Activated CD4-positive, alpha-beta T cell treated with anti-CD3 and anti-CD28 coated beads, Interleukin-2, amount 50 U/mL, for 1 hour (primary cell): Measurements from ENCODE around the gene SLCO3A1.
"Not testable (repeated sequence)": the region's sequence is repeated elsewhere in the genome, so short reads cannot be mapped to it uniquely, and the experiment has no call there.

ENCODE experiments used
- DNase-seq: peaks from one replicate; pipeline ENCODE4 v3.0.0-alpha.2; 2020

Gene SLCO3A1

DNA sequence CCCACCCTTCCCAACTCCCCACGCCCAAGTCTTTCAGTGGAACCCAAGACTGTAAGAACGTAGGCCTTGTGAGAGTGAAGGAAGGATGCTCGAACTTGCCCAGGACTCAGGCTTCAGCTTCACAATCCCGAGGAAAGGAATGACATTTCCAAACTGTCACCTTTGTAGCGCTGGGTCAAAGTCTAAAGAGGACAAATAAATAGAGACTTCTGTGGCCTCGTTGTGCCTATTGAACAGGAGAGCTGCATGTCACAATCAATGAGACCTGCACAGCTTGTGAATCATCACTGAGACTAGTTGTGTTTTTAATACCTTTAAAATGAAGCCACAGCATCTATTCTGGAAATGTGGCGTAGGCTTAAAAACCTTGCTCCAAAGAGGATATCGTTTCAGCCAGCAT, 317.4 kb downstream of the SLCO3A1 start:
- no peak for DNase-seq

DNA sequence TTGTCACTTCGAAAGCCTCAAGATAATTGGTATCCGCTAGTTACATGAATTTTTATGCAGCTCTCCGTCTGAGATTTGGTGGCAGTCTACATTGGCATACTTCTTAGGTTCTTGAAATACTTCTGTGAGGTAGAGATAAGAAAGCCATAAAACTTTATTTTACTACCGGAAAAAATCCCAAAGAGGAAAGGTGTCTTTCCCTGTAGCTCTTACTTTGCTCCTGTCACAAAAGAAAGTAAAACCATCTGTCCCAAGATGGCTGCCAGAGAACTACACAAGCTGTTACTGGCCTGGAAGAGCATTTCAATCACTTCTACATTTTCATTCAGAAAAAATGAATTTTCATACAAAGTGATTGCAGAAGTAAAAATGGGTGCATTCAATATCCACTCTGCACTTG, 325.4 kb downstream of the SLCO3A1 start:
- DNase-seq: no peak

DNA sequence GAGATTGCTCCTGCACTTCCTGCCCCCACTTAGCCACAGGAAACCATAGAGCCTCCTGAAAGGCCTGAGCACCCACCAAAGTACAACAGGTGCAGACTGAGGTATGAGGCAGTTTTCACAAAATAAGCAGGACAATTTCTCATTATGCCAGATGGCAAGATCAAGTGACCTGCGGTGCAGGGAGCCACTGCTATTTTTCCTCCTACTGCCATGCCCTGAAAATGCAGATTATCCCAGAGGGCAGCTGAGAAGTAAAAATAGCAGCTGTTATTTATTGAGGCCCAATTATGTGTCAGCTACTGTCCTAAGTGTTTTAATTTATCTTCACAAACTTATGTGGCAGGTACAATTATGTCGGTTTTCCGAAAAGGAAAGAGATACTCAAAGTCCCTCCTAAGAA, 330.6 kb downstream of the SLCO3A1 start:
- no peak for DNase-seq

DNA sequence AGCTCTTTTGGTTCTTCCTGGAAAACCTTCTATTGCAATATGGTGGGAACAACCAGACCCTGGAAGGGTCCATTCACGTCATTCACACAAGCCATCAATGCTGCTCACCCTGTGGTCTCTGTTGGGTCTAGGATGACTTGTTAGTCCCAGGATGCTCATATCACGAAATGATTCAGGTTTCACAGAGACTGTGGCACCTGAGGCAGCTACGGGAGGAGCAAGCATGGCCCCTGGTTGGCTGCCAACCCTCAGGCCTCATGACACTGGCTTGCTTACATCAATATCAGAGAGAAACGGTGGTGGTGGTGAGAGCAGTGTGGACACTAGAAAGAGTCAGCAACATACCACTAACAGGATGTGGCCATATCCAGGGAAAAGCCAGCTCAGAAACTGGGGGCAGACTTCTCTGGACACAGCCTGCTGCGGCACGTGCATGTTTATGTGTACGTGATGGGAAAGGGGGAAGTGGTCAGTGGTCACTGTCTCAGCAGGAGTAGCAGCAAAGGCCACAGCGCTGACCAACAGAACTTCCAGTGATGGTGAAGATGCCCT, 331.2 kb downstream of the SLCO3A1 start:
- no peak for DNase-seq

DNA sequence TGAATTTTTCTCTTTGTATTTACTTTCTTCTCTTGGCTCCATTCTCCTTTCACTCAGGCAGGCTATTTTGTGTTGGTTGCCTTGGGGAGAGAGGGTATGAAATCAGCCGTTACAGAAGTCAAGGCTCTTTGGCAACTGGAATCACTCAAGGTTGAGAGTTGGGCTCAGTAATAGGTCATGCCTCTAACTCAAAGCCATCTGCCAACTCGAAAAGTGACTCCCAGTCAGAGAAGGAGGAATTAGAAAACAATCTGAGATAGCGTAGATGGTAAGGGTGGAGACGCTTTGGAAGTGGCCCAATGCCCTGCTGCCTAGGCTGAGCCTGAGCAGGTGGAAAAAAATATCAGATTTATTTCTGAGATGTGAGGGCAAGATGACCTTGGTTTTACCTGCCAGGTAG, 334.5 kb downstream of the SLCO3A1 start:
- no peak for DNase-seq

DNA sequence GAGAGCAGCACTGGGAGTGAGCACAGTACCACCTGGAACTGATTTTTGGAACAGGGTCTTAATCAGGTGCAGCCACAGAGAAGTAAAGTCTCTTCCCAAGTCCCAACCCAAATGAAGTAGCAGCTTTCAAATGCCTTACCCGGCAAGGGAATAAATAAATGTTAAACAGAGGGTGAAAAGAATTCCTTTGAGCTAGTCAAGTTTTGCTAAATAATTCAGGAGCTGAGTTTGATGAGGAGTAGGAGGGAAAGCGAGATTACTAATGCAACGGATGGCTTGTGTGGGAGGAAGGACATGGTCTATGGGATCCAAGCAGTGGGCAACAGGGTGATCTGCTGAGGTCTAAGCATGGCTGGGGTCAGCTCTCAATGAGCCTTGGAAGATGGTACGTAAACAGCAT, 335.7 kb downstream of the SLCO3A1 start:
- no peak for DNase-seq

DNA sequence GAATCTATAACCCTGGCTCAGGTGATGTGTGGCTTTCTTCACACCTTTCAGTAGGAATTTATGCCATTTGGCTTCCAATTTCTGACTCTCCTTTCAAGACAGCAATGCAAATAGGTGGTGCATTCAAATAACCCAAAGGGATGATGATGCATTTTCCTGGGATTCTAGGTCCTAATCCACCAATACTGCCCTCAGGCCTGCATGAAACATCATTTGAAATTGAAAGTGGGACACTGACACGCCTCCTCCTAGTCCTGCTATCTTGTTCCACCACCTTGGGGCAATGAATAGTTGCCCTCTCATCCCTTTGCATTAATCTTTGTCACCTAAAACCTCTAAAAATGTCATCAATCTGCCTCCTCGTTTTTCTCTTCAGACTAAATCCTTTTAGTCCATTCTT, 341.7 kb downstream of the SLCO3A1 start:
- no peak for DNase-seq

DNA sequence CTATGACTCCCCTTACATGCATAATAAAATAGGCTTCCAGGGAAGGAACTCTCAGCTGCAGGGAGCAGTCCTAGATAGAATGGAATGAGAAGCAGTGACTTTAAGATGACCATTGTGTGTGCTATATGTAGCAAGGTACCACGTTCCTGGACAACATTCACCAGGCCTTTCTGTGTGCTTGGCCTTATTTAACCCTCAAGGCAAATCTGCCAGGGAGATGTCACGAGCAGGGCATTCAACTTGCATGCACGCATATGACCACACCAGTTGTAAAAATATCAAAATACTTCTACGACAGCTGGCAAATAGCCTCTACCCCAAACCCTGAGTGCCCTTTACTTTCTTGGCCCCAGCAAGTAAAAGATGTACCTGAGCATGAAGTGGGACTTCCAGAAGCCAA, 342.8 kb downstream of the SLCO3A1 start:
- DNase-seq: no peak

DNA sequence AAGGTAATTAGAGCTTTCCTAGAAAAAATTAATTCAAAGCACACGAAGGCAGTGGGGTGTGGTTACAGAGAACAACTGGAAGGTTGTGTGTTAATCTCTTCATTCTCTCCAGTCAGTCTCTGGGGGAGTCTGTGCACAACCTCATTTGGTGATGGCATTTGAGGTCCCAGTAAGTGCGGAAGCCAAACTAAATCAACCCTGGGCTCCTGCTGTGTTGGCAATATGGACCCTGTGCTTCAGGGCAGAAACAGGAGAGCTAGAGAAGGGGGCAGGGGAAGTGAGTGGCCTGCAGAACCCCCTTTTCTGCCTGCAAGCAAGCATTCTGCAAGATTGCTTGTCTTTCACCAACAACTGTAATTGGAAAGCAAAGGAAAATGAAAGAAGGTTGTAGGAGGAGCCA, 344.2 kb downstream of the SLCO3A1 start:
- no peak for DNase-seq

DNA sequence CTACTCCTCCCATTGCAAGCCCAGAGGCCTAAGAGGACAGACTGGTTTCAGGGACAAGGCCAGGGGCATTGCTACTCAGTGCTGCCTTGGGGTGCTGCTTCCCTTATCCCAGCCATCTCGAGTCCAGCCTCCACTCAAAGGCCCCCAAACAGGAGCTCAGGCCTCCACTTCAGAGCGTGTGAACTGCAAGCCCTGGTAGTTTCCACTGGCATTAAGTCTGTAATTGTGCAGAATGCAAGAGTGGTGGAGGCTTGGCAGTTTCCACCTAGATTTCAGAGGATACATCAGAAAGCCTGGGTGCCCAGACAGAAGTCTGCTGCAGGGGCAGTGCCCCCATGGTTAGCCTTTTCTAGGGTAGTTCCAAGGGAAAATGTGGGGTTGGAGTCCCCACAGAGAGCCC, 347.4 kb downstream of the SLCO3A1 start:
- no peak for DNase-seq

DNA sequence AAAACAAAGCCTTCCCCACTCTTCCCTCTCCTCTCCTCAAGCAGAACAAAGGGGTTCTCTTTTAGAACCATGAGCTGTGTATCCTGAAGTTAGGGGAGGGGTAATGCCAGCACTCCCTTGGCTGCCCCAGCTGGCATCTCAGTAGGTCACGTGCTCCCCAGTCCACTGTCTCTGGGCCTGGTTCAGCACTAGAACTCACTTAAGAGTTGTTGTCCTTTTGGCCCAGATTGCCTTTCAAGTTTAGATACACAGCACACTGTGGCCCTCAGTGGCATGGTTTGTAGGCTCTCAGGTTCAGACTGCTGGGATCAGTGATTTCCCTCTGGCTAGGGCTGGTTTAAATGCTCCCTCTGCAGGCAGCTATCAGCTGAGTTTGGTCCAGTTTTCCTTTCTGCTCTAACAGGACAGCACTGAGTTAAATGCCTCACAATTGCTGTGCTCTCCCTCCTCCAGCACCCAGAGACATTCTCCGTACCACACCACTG, 351.8 kb downstream of the SLCO3A1 start:
- DNase-seq: no peak

DNA sequence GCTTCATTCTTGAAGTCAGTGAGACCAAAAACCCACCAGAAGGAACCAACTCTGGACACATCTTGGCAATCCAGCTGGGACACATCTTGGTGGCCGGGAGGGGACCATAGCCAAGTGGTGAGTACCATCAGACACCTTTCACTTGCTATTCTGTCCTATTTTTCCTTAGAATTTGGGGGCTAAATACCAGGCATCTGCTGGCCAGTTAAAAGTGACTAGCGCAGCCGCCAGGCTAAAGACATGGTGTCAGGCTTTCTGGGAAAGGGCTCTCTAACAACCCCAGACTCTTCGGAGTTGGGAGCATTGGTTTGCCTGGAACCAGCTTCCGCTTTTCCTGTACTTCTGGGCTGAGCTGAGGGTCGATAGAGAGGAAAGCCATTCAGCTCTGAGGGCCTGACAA, 354.1 kb downstream of the SLCO3A1 start:
- not testable (repeated sequence) for DNase-seq
